Suprapubic skin (tissue), 4 donors: ENCODE results near the gene RTEL1. TPM values are rescaled to one million over a fixed set of nuclear protein-coding genes. Genes with fewer than 3 reads are reported as not detected.

ENCODE experiments used
- DNase-seq, 2 donors: peaks; one replicate each; pipeline ENCODE4 v3.0.0-alpha.2; 2019; ENCODE audit warnings: low spot score in 2 of 2
- H3K27ac ChIP-seq: fragments of 200-600 bp; sonication (generic); one replicate; pipeline ENCODE4 v1.5.1; 2019
- H3K27me3 ChIP-seq: fragments of 200-600 bp; sonication (generic); one replicate; pipeline ENCODE4 v1.5.1; 2019
- H3K36me3 ChIP-seq: fragments of 200-600 bp; sonication (generic); one replicate; pipeline ENCODE4 v1.5.1; 2019
- H3K4me1 ChIP-seq: fragments of 200-600 bp; sonication (generic); one replicate; pipeline ENCODE4 v1.5.1; 2019
- H3K4me3 ChIP-seq: fragments of 200-600 bp; sonication (generic); one replicate; pipeline ENCODE4 v1.5.1; 2019; ENCODE audit warnings: mild to moderate bottlenecking
- H3K9me3 ChIP-seq: fragments of 200-600 bp; sonication (generic); one replicate; pipeline ENCODE4 v1.5.1; 2019
- CTCF ChIP-seq, 2 donors: fragments of 200-600 bp in 1 of 2; fragments of 450-650 bp in 1 of 2; sonication (generic) in 1 of 2; IDR thresholded peaks; one replicate each; pipeline ENCODE4 v1.5.1; 2016 to 2019; ENCODE audit warnings: antibody characterized with exemption in 2 of 2, mild to moderate bottlenecking in 1 of 2, moderate library complexity in 1 of 2
- EP300 ChIP-seq: sonication (generic); formaldehyde crosslinking; IDR thresholded peaks from one replicate; pipeline ENCODE4 v1.6.1; 2017; ENCODE audit warnings: antibody characterized with exemption
- POLR2A ChIP-seq, 2 donors: fragments of 450-650 bp; IDR thresholded peaks; one replicate each; pipeline ENCODE4 v1.6.1; 2017; ENCODE audit warnings: antibody characterized with exemption in 2 of 2, mild to moderate bottlenecking in 2 of 2, moderate library complexity in 2 of 2
- POLR2AphosphoS5 ChIP-seq, 3 donors: sonication (generic); formaldehyde crosslinking; IDR thresholded peaks; one replicate each; pipeline ENCODE4 v1.6.1; 2017; ENCODE audit warnings: antibody characterized with exemption in 3 of 3
- WGBS: methylation state at CpG from one replicate; pipeline ENCODE4 v1.1.5; 2018; 5-methylcytosine and 5-hydroxymethylcytosine counted together
- total RNA-seq, 4 donors: library from RNA; depleted of rRNA; stranded (reverse); fragments of >200 nt; gene quantifications; one replicate each; pipeline ENCODE4 v1.1.0, GENCODE V29; 2016

Gene RTEL1
- total RNA-seq, 4 donors from 2014 or later: 6.9 to 26.6 (median 13.9) TPM

GRCh38 chr20:63743210-63743970 is 85.3 kb downstream of the RTEL1 start:
- peaks cover 21% of the 10 kb centered on the region for H3K36me3 ChIP-seq

DNA sequence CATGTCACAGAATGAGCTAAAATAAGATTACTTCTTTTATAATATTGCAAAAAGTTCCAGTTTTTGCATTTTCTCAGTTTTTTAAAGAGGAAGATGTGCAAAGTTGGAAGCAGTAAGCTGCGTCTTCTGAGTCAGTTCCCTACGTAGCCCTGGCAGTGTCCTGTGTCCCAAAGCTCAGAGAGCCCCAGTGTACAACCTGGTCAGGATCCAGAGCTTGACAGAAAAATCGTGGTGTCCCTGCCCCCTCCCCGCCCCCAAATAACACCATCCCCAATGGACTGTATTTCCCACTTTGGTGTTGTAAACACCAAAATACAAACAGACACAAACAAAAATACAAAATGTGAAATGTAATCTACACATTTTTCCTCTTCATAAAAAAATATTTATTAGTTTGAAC is 86.0 kb downstream of the RTEL1 start:
- no peak overlapping the region for H3K4me3 ChIP-seq
- no peak overlapping the region for H3K27ac ChIP-seq
- H3K4me1 ChIP-seq: peaks cover 23% of the 10 kb centered on the region
- H3K36me3 ChIP-seq: peaks cover 21% of the 10 kb centered on the region
- no peak for TF ChIP-seq POLR2AphosphoS5 (IDR thresholded peaks at IDR 0.05)
- TF ChIP-seq CTCF (IDR thresholded peaks at IDR 0.05): no peak
- no peak for TF ChIP-seq POLR2A (IDR thresholded peaks at IDR 0.05)
- no peak for TF ChIP-seq EP300
- 73% methylated on average over 4 of the region's 4 CpGs for WGBS
- no peak for DNase-seq
- no peaks in the 10 kb centered on the region for H3K27me3 ChIP-seq
- H3K9me3 ChIP-seq: no peaks in the 10 kb centered on the region

More at GRCh38 chr20:63743210-63743970, 85.3 kb downstream of the RTEL1 start:
- no peaks in the 10 kb centered on the region for H3K27me3 ChIP-seq
- no peaks in the 10 kb centered on the region for H3K9me3 ChIP-seq
- H3K4me1 ChIP-seq: peaks cover 30% of the 10 kb centered on the region
- WGBS: 85% methylated on average over 25 of the region's 31 CpGs
- TF ChIP-seq POLR2A (IDR thresholded peaks at IDR 0.05) (no peak), EP300 (no peak), POLR2AphosphoS5 (IDR thresholded peaks at IDR 0.05) (no peak), CTCF (IDR thresholded peaks at IDR 0.05) (no peak)
- no peak overlapping the region for H3K27ac ChIP-seq
- no peak overlapping the region for H3K4me3 ChIP-seq
- no peak for DNase-seq

DNA sequence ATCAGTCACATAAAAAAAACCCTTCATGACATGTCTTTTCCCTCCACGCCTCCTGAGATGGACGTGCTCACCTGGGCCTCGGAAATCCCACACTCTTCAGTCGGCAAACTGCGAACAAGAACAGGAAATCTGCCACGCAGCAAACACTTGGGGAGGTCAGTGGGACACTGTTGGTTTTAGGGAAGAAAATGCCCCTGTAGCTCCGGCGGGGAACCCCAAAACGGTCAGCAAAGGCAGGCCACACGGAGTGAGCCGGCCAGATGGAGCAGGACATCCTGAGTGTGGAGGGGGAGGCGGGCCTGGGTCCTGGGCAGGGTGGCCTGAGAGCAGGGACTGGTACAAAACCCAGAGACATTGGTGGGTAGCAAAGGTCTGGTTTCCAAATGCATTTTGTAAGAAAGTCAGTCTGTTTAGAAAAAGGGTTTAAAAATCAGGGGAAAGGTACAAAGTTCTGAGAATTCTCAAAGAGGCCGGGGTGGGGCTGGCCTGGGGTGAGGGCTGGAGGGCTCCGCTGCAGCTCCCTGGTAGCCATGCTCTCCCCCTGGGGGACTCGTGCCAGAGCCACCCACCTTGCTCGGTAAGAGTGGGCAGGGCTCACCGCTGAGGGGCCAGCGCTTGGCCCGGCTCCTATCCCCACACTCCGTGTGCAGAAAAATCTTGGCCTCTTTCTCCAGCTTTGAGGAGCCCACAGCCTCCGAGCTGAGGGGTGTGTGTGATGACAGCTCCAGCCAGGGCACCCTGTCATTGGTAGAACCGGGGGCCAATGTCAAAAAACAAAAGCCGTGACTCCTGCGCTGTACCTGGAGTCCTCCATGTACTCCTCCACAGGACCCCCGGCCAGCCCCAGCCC is 86.7 kb downstream of the RTEL1 start:
- H3K36me3 ChIP-seq: peaks cover 21% of the 10 kb centered on the region
- H3K4me1 ChIP-seq: peaks cover 21% of the 10 kb centered on the region
- no peak for DNase-seq
- H3K9me3 ChIP-seq: no peaks in the 10 kb centered on the region
- no peak overlapping the region for H3K4me3 ChIP-seq
- no peak overlapping the region for H3K27ac ChIP-seq
- no peak for TF ChIP-seq POLR2A (IDR thresholded peaks at IDR 0.05)
- H3K27me3 ChIP-seq: no peaks in the 10 kb centered on the region
- 65% methylated on average over 23 of the region's 25 CpGs for WGBS

DNA sequence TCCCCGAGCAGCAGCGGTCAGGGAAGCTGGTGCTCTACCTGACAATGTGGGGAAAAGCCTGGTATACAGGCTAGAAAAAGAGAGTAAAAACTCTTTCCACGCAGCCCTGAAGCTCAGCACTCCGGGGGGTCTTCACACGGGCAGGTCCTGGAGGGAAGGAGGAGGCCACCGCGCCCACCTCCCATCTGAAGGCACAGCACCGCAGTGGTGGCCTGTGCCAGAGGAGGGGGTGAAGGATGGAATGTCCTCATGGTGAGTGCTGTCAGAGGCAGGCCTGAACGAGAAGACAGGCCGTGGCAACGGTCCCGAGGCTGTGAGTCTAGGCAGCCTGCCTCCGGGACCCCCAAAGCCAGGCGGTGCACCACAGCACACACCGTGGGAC is 87.3 kb downstream of the RTEL1 start:
- Histone ChIP-seq H3K9me3 (no peaks in the 10 kb centered on the region), H3K4me1 (peaks cover 18% of the 10 kb centered on the region), H3K36me3 (peaks cover 21% of the 10 kb centered on the region), H3K4me3 (no peak overlapping the region), H3K27ac (no peak overlapping the region), H3K27me3 (no peaks in the 10 kb centered on the region)
- TF ChIP-seq CTCF (IDR thresholded peaks at IDR 0.05) (no peak), EP300 (no peak), POLR2A (IDR thresholded peaks at IDR 0.05) (no peak), POLR2AphosphoS5 (IDR thresholded peaks at IDR 0.05) (no peak)
- WGBS: 49% methylated on average over 15 of the region's 15 CpGs
- no peak for DNase-seq

Other genes starting within 250 kb of the RTEL1 start
- gene KCNQ2, start 185.7 kb upstream of the RTEL1 start, total RNA-seq: under 1 TPM in 1 of 4 donors, not detected in 3; 0.76 TPM
- gene EEF1A2, start 159.2 kb upstream of the RTEL1 start, total RNA-seq: 10 to 100 TPM in 3 of 4 donors, 1 to 10 TPM in 1; 4.8 to 13.4 (median 12.0) TPM
- 100 to 1,000 TPM; 151 to 352 (median 299) TPM for gene PPDPF, start 137.5 kb upstream of the RTEL1 start, total RNA-seq
- gene PTK6, start 120.9 kb upstream of the RTEL1 start, total RNA-seq: 10 to 100 TPM; 58.0 to 70.6 (median 65.6) TPM
- gene SRMS, start 110.6 kb upstream of the RTEL1 start, total RNA-seq: 1 to 10 TPM in 1 of 4 donors, not detected in 3; 1.3 TPM
- gene FNDC11, start 104.2 kb upstream of the RTEL1 start, total RNA-seq: under 1 TPM in 2 of 4 donors, not detected in 2; 0.25 to 0.36 TPM
- 10 to 100 TPM; 22.8 to 36.6 (median 31.8) TPM for gene HELZ2, start 84.1 kb upstream of the RTEL1 start, total RNA-seq
- 10 to 100 TPM; 15.5 to 18.5 (median 16.4) TPM for gene GMEB2, start 31.2 kb upstream of the RTEL1 start, total RNA-seq
- gene STMN3, start 4.9 kb upstream of the RTEL1 start, total RNA-seq: 10 to 100 TPM; 14.2 to 20.7 (median 17.0) TPM
- 10 to 100 TPM in 2 of 4 donors, 1 to 10 TPM in 2; 2.1 to 16.1 (median 11.1) TPM for gene TNFRSF6B, start 38.3 kb downstream of the RTEL1 start, total RNA-seq
- gene ARFRP1, start 49.7 kb downstream of the RTEL1 start, total RNA-seq: 10 to 100 TPM; 22.1 to 31.9 (median 27.6) TPM
- gene ZGPAT, start 49.7 kb downstream of the RTEL1 start, total RNA-seq: 10 to 100 TPM; 21.7 to 25.8 (median 23.3) TPM
- gene LIME1, start 78.4 kb downstream of the RTEL1 start, total RNA-seq: 10 to 100 TPM; 12.2 to 36.5 (median 16.9) TPM
- 100 to 1,000 TPM in 3 of 4 donors, 10 to 100 TPM in 1; 96.9 to 118 (median 107) TPM for gene SLC2A4RG, start 81.5 kb downstream of the RTEL1 start, total RNA-seq
- gene ZBTB46, start 173.0 kb downstream of the RTEL1 start, total RNA-seq: 1 to 10 TPM; 3.4 to 5.1 (median 4.4) TPM
- not detected for gene ABHD16B, start 203.2 kb downstream of the RTEL1 start, total RNA-seq
- gene TPD52L2, start 207.0 kb downstream of the RTEL1 start, total RNA-seq: 10 to 100 TPM; 66.5 to 87.4 (median 74.1) TPM
- gene DNAJC5, start 236.8 kb downstream of the RTEL1 start, total RNA-seq: 10 to 100 TPM; 36.4 to 62.0 (median 53.7) TPM